Measurements from ENCODE around the gene COG2. TPM values are rescaled to one million over a fixed set of nuclear protein-coding genes. Genes with fewer than 3 reads are reported as not detected.

COG2 gene
- polyA plus RNA-seq, 1 donor (not counting 4 experiments of a cell fraction or from before 2014, with no cell fraction given) = 18.6 TPM

- no peak overlapping the region for H3K27ac ChIP-seq (ENCODE audit: control insufficient read depth, insufficient read depth, low read length)
- H3K9me1 ChIP-seq (ENCODE audit: control insufficient read depth, extremely low read depth, insufficient read depth, low read length) = peaks cover 4% of the 10 kb centered on the region
- H3K4me3 ChIP-seq (ENCODE audit: control insufficient read depth in 2 of 3, extremely low read depth in 1 of 3, insufficient read depth in 2 of 3, low read depth in 1 of 3, low read length in 3 of 3) = peak overlapping the region; percentile 14 to 98 (median 77)
- peak overlapping the region; percentile 67 for H2AFZ ChIP-seq (ENCODE audit: control insufficient read depth, low read length)
- peaks cover 44% of the 10 kb centered on the region for H3K79me2 ChIP-seq (ENCODE audit: control insufficient read depth, insufficient read depth, low read length)
- peaks cover 2% of the 10 kb centered on the region for H4K20me1 ChIP-seq (ENCODE audit: control insufficient read depth, extremely low read depth, insufficient read depth, low read length)
- TF ChIP-seq EZH2 (IDR thresholded peaks at IDR 0.05; ENCODE audit: low read length) = no peak
- no peak for TF ChIP-seq CTCF (optimal IDR thresholded peaks at IDR 0.05 in 1 of 3, IDR thresholded peaks at IDR 0.05 in 1 of 3, conservative IDR thresholded peaks at IDR 0.05 in 1 of 3; ENCODE audit: extremely low read depth in 1 of 3, insufficient read depth in 2 of 3, low read length in 3 of 3)
- peaks cover 18% of the 10 kb centered on the region for H3K27me3 ChIP-seq (ENCODE audit: control insufficient read depth, extremely low read depth, insufficient read depth, low read length)
- no peak overlapping the region for H3K9ac ChIP-seq (ENCODE audit: control insufficient read depth, extremely low read depth, insufficient read depth, low read length)
- H3K4me1 ChIP-seq (ENCODE audit: control insufficient read depth, extremely low read depth, insufficient read depth, low read length) = peaks cover 22% of the 10 kb centered on the region
- dilution Hi-C loops (cut with MboI; ENCODE audit: extremely low pct_ligation_motif_present, low sequenced_read_pairs) = no loop called here
- H3K9me3 ChIP-seq (ENCODE audit: control insufficient read depth, low read depth, low read length) = no peaks in the 10 kb centered on the region
- H3K36me3 ChIP-seq (ENCODE audit: control insufficient read depth in 2 of 2, extremely low read depth in 1 of 2, insufficient read depth in 2 of 2, low read length in 2 of 2) = peaks cover 3% of the 10 kb centered on the region in 2 experiments
- no peak for FAIRE-seq
- H3K4me2 ChIP-seq (ENCODE audit: control insufficient read depth, extremely low read depth, insufficient read depth, low read depth, low read length) = peak overlapping the region; percentile 69
- DNase-seq (ENCODE audit: low read depth, low spot score) = no peak
Measured at GRCh38 chr1:230641900-230642262, 400 bp upstream of the COG2 start.

GRCh38 chr1:230643908-230644307 is 1.6 kb downstream of the COG2 start:
- H2AFZ ChIP-seq (ENCODE audit: control insufficient read depth, low read length) = no peak overlapping the region
- H3K9ac ChIP-seq (ENCODE audit: control insufficient read depth, extremely low read depth, insufficient read depth, low read length) = peak overlapping the region; percentile 18
- peak overlapping the region; percentile 98 for H3K4me2 ChIP-seq (ENCODE audit: control insufficient read depth, extremely low read depth, insufficient read depth, low read depth, low read length)
- H3K4me3 ChIP-seq (ENCODE audit: control insufficient read depth in 2 of 3, extremely low read depth in 1 of 3, insufficient read depth in 2 of 3, low read depth in 1 of 3, low read length in 3 of 3) = peak overlapping the region in 2 of 3 experiments; percentile 72 to 98
- peaks cover 4% of the 10 kb centered on the region for H3K9me1 ChIP-seq (ENCODE audit: control insufficient read depth, extremely low read depth, insufficient read depth, low read length)
- DNase-seq (ENCODE audit: low read depth, low spot score) (no peak), FAIRE-seq (no peak)
- H3K4me1 ChIP-seq (ENCODE audit: control insufficient read depth, extremely low read depth, insufficient read depth, low read length) = peaks cover 22% of the 10 kb centered on the region
- dilution Hi-C loops (cut with MboI; ENCODE audit: extremely low pct_ligation_motif_present, low sequenced_read_pairs) = no loop called here
- H4K20me1 ChIP-seq (ENCODE audit: control insufficient read depth, extremely low read depth, insufficient read depth, low read length) = peaks cover 2% of the 10 kb centered on the region
- no peak overlapping the region for H3K27ac ChIP-seq (ENCODE audit: control insufficient read depth, insufficient read depth, low read length)
- H3K79me2 ChIP-seq (ENCODE audit: control insufficient read depth, insufficient read depth, low read length) = peaks cover 57% of the 10 kb centered on the region
- peaks cover 2% of the 10 kb centered on the region for H3K27me3 ChIP-seq (ENCODE audit: control insufficient read depth, extremely low read depth, insufficient read depth, low read length)
- TF ChIP-seq EZH2 (IDR thresholded peaks at IDR 0.05; ENCODE audit: low read length) (no peak), CTCF (optimal IDR thresholded peaks at IDR 0.05 in 1 of 3, IDR thresholded peaks at IDR 0.05 in 1 of 3, conservative IDR thresholded peaks at IDR 0.05 in 1 of 3; ENCODE audit: extremely low read depth in 1 of 3, insufficient read depth in 2 of 3, low read length in 3 of 3) (no peak)
- H3K36me3 ChIP-seq (ENCODE audit: control insufficient read depth in 2 of 2, extremely low read depth in 1 of 2, insufficient read depth in 2 of 2, low read length in 2 of 2) = peaks cover 3% of the 10 kb centered on the region in 2 experiments
- no peaks in the 10 kb centered on the region for H3K9me3 ChIP-seq (ENCODE audit: control insufficient read depth, low read depth, low read length)

All from keratinocyte (primary cell).